ENCODE data around the gene MINK1. TPM values are rescaled to one million over a fixed set of nuclear protein-coding genes. Genes with fewer than 3 reads are reported as not detected.

Gene MINK1
- total RNA-seq, 1 donor from 2014 or later: 90.6 TPM

DNA sequence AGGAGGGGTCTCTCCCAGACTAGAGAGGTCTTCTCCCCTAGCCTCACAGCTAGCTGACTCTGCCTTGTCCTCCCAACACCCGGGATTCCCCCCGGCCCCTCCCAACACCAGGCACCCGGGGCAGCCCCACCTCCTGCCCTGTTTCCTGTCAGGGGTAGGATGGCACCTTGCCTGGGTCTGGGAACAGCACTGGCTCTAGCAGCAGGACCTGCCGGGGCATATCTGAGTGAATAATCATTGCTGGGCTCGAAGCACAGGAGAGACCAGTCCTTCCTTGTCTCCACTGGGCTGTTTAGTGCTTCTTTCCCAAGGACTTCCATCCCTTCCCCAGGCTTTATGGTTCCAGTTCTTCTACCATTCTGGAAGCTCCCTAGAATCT is 25.7 kb downstream of the MINK1 start:
- TF ChIP-seq, protein P1, sequence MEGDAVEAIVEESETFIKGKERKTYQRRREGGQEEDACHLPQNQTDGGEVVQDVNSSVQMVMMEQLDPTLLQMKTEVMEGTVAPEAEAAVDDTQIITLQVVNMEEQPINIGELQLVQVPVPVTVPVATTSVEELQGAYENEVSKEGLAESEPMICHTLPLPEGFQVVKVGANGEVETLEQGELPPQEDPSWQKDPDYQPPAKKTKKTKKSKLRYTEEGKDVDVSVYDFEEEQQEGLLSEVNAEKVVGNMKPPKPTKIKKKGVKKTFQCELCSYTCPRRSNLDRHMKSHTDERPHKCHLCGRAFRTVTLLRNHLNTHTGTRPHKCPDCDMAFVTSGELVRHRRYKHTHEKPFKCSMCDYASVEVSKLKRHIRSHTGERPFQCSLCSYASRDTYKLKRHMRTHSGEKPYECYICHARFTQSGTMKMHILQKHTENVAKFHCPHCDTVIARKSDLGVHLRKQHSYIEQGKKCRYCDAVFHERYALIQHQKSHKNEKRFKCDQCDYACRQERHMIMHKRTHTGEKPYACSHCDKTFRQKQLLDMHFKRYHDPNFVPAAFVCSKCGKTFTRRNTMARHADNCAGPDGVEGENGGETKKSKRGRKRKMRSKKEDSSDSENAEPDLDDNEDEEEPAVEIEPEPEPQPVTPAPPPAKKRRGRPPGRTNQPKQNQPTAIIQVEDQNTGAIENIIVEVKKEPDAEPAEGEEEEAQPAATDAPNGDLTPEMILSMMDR (IDR thresholded peaks at IDR 0.05): no peak
- no peaks in the 10 kb centered on the region for H3K27me3 Mint-ChIP-seq (ENCODE audit: low read depth)
- no peak for DNase-seq (ENCODE audit: low spot score)
- peak overlapping the region; percentile 80 for H3K27ac Mint-ChIP-seq (ENCODE audit: unreplicated experiment)
- peaks cover 39% of the 10 kb centered on the region for H3K4me1 Mint-ChIP-seq (ENCODE audit: low read depth)
- no peaks in the 10 kb centered on the region for H3K9me3 Mint-ChIP-seq (ENCODE audit: low read depth)
- H3K4me3 Mint-ChIP-seq (ENCODE audit: unreplicated experiment): no peak overlapping the region
- peaks cover 8% of the 10 kb centered on the region for H3K36me3 Mint-ChIP-seq (ENCODE audit: low read depth)

DNA sequence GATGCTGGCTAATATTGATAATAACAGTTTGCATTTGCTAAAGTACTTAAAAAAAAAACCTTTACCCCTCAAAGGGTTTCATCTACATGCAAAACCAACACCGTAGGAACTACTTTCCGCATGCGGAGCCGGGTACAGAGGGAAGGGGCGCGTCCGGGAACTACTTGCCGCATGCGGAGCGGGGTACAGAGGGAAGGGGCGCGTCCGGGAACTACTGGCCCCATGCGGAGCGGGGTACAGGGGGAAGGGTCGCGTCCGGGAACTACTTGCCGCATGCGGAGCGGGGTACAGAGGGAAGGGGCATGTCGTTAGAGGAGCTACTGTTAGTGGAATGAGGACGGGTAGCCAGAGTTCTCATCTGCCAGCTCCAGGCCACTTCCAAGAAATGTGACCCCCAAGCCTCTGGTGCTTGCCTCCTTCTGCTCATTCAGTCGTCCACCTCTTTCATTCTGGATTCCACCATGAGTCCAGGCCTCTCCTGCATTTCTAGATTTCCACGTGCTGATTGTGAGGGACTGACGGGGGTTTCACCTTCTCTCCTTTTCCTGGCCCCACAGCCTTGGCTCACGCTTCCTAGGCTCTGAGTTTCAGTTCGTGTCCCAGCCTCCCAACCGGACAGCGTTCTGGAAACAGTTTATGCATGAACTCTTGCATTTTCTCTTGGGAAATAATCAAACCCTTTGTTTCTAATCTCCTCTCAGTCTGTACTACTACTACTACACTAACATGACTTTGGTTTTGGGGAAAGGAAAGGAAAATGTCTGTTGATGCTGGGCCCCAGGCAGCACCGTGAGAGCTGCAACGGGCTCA is 26.9 kb downstream of the MINK1 start:
- H3K4me3 Mint-ChIP-seq (ENCODE audit: unreplicated experiment): no peak overlapping the region
- no peaks in the 10 kb centered on the region for H3K27me3 Mint-ChIP-seq (ENCODE audit: low read depth)
- H3K27ac Mint-ChIP-seq (ENCODE audit: unreplicated experiment): no peak overlapping the region
- TF ChIP-seq, protein P1 (IDR thresholded peaks at IDR 0.05): no peak
- peaks cover 30% of the 10 kb centered on the region for H3K4me1 Mint-ChIP-seq (ENCODE audit: low read depth)
- DNase-seq (ENCODE audit: low spot score): no peak
- no peaks in the 10 kb centered on the region for H3K9me3 Mint-ChIP-seq (ENCODE audit: low read depth)
- peaks cover 5% of the 10 kb centered on the region for H3K36me3 Mint-ChIP-seq (ENCODE audit: low read depth)

DNA sequence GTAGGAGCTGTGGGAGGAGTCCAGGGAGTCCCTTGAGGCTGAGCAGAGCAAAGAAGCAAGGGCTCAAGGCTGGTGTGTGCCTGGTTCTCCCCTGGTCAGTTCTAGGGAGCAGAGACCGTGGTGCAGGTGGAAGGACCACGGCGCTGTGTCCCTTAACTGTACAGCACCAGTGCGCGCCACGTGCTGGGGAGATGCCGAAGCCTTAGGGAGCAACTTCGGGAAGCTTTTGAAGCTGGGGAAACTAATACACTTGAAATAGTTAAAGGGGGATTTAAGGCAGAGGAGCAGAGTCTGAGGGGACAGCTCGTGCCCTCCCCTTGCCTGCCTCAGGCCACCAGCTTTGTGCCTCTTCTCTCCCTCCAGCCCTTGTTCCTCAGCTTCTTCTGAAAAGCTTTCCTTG is 27.5 kb downstream of the MINK1 start:
- TF ChIP-seq, protein P1 (IDR thresholded peaks at IDR 0.05): no peak
- Mint-ChIP-seq H3K36me3 (ENCODE audit: low read depth) (peaks cover 5% of the 10 kb centered on the region), H3K9me3 (ENCODE audit: low read depth) (no peaks in the 10 kb centered on the region), H3K4me1 (ENCODE audit: low read depth) (peaks cover 30% of the 10 kb centered on the region), H3K4me3 (ENCODE audit: unreplicated experiment) (no peak overlapping the region), H3K27ac (ENCODE audit: unreplicated experiment) (no peak overlapping the region), H3K27me3 (ENCODE audit: low read depth) (no peaks in the 10 kb centered on the region)
- DNase-seq (ENCODE audit: low spot score): no peak

DNA sequence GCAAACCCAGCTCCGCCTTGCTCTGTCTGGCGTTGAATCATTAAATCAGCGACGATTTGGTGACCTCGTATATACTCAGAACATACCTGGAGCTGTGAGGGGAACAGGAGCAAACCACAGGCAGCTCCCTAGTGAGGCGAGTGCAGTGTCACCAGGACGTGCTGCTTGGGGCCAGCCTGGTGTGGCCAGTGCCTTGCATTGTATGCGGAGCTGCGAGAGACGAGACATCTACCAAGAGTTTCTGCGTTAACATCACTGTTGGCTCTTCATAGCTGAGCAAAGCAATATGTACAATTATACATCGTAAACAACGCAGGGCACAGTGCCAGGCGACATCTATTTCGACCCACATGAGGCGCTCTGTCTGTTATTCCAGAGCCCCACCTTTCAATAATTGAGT is 27.9 kb downstream of the MINK1 start:
- no peak for DNase-seq (ENCODE audit: low spot score)
- H3K27ac Mint-ChIP-seq (ENCODE audit: unreplicated experiment): no peak overlapping the region
- TF ChIP-seq, protein P1 (IDR thresholded peaks at IDR 0.05): no peak
- H3K27me3 Mint-ChIP-seq (ENCODE audit: low read depth): no peaks in the 10 kb centered on the region
- H3K36me3 Mint-ChIP-seq (ENCODE audit: low read depth): peaks cover 4% of the 10 kb centered on the region
- H3K4me3 Mint-ChIP-seq (ENCODE audit: unreplicated experiment): no peak overlapping the region
- H3K4me1 Mint-ChIP-seq (ENCODE audit: low read depth): peaks cover 30% of the 10 kb centered on the region
- H3K9me3 Mint-ChIP-seq (ENCODE audit: low read depth): no peaks in the 10 kb centered on the region

DNA sequence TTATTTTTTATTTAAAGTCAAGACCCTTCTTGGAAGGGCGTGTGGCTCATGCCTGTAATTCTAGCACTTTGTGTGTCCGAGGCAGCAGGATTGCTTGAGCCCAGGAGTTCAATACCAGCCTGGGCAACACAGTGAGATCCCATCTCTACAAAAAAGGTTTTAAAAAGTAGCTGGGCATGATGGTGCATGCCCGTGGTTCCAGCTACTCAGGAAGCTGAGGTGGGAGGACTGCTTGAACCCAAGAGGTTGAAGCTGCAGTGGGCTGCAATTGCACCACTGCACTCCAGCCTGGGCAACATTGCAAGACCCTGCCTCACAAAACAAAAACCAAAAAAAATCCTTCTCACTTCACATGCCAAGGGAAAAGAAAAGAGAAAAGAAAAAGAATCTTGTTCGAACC is 29.6 kb downstream of the MINK1 start:
- TF ChIP-seq, protein P1 (IDR thresholded peaks at IDR 0.05): no peak
- Mint-ChIP-seq H3K27me3 (ENCODE audit: low read depth) (no peaks in the 10 kb centered on the region), H3K36me3 (ENCODE audit: low read depth) (peaks cover 2% of the 10 kb centered on the region), H3K27ac (ENCODE audit: unreplicated experiment) (no peak overlapping the region), H3K4me1 (ENCODE audit: low read depth) (peaks cover 22% of the 10 kb centered on the region), H3K4me3 (ENCODE audit: unreplicated experiment) (no peak overlapping the region), H3K9me3 (ENCODE audit: low read depth) (no peaks in the 10 kb centered on the region)
- DNase-seq (ENCODE audit: low spot score): no peak
